ENCODE measurements around the gene PCED1B.
"Not testable (repeated sequence)": the region's sequence is repeated elsewhere in the genome, so short reads cannot be mapped to it uniquely, and the experiment has no call there.

Gene PCED1B

GRCh38 chr12:47117305-47117704 is 37.9 kb downstream of the PCED1B start:
- H3K4me3 ChIP-seq (ENCODE audit: low read depth, low read length): not testable (repeated sequence)

DNA sequence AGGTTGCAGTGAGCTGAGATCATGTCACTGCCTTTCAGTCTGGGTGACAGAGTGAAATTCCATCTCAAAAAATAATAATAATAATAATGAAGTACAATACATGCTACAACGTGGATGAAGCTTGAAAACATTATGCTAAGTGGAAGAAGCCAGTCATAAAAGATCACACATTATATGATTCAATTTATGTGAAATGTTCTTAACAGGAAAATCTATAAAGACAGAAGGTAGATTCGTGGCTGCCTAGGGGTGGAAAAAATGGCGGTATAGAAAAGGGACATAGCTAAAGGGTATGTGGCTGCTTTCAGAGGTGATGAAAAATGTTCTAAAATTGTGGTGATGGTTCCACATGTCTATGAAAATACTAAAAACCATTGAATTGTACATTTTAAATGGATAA is 41.3 kb downstream of the PCED1B start:
- H3K4me3 ChIP-seq (ENCODE audit: low read depth, low read length): no peak overlapping the region

- no peak overlapping the region for H3K4me3 ChIP-seq (ENCODE audit: low read depth, low read length)
Measured at GRCh38 chr12:47121146-47121545, 41.7 kb downstream of the PCED1B start.

- no peak overlapping the region for H3K4me3 ChIP-seq (ENCODE audit: low read depth, low read length)
Measured at GRCh38 chr12:47122602-47123001, 43.2 kb downstream of the PCED1B start.

GRCh38 chr12:47123730-47124129 is 44.3 kb downstream of the PCED1B start:
- H3K4me3 ChIP-seq (ENCODE audit: low read depth, low read length): no peak overlapping the region

DNA sequence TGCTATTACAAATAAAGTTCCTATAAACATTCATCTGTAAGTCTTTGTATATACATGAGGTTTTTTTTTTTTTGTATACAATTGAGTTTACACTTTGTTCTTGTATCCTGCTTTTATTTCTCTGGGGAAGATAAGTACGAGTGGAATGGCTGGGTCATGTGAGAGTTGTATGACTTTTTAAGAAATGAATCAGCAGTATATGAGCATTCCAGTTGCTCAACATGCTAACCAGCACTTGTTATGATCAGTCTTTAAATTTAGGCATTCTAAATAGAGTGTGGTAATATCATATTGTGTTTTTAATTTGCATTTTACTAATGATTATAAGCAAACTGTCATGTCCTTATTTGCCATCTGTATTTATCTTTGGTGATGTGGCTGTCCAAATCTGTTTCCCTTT is 45.0 kb downstream of the PCED1B start:
- no peak overlapping the region for H3K4me3 ChIP-seq (ENCODE audit: low read depth, low read length)

DNA sequence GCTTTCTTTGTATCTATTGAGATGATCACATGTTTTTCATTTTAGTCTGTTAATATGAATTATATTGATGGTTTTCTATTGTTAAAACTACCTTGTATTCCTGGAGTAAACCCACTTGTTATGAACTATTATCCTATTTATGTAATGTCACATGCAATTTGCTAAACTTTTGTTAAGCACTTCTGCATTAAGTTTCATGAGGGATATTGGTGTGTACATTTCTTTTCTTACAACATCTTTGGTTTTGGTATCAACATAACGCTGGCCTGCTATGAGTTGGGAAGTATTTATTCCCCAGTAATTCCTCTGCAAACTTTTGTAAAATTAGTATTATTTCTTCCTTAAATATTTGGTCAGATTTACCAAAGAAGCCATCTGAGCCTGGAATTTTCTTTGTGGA is 46.8 kb downstream of the PCED1B start:
- no peak overlapping the region for H3K4me3 ChIP-seq (ENCODE audit: low read depth, low read length)

- H3K4me3 ChIP-seq (ENCODE audit: low read depth, low read length): no peak overlapping the region
Measured at GRCh38 chr12:47131011-47131410, 51.6 kb downstream of the PCED1B start.

DNA sequence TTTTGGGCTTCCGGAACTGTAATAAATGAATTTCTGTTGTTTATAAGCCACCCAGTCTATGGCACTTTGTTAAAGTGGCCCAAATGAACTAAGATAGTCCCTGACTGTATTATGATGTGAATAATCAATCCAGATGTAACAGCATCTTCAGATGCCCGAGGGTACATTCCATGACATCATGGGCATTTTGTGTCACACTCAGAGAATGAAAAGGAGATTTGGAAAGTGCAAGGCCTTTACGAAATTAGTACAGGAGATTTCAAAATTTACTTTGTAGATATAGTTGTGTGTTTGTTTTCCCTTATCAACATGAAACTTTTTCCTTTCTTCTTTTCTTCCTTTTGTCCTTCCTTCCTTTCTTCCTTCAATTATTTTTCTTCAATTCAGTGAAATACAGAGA is 54.6 kb downstream of the PCED1B start:
- no peak overlapping the region for H3K4me3 ChIP-seq (ENCODE audit: low read depth, low read length)

DNA sequence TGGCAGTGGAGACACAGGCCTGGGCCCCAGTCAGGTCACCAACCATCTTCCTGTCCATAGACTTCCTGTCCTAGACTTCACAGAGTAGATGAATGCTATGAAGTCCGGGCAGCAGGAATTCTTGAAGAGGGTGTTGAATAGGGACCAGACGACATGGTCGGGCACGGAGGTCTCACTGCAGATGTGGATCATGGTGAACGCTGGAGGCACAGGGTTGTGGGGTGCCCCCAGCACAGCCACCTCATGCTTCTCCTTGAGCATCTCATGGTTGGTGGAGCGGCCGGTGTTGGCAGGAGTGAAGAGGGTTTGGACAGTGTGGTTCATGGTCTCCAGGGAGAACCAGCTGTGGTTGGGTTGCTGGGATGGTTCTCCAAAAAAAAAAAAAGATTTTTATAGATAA is 56.2 kb downstream of the PCED1B start:
- no peak overlapping the region for H3K4me3 ChIP-seq (ENCODE audit: low read depth, low read length)

- H3K4me3 ChIP-seq (ENCODE audit: low read depth, low read length): no peak overlapping the region
Measured at GRCh38 chr12:47139000-47139681, 59.7 kb downstream of the PCED1B start.

DNA sequence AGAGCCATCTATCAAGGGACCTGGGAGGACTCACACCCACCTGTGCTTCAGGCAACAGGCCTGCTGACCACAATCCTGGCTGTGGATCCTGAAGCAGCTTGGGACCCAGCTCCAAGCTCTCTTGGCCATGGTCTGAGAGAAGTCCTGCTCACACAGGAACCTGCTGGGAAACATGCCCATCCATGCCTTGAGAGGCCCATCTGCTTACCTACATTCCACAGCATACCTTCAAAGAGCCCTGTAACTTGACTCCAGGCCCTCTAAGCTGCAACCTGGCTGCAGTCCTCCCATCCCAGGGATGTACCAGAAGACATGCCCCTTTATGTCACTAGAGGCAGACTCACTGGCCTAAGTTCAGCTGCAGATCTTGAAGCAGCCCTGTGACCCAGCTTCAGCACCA is 62.0 kb downstream of the PCED1B start:
- no peak overlapping the region for H3K4me3 ChIP-seq (ENCODE audit: low read depth, low read length)

DNA sequence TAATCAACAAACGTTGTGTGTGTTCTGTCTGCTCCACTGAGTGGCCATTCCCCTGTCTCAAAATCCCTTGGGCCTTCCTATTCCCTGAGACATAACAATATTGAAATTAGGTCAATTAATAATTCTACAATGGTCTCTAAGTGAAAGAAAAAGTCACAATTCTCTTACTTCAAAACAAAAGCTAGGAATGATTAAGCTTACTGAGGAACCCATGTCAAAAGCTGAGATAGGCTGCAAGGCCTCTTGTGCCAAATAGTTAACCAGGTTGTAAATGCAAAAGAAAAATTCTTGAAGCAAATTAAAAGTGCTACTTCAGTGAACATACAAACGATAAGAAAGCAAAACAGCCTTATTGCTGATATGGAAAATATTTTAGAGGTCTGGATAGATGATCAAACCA is 65.3 kb downstream of the PCED1B start:
- no peak overlapping the region for H3K4me3 ChIP-seq (ENCODE audit: low read depth, low read length)

GRCh38 chr12:47145188-47145587 is 65.8 kb downstream of the PCED1B start:
- no peak overlapping the region for H3K4me3 ChIP-seq (ENCODE audit: low read depth, low read length)

DNA sequence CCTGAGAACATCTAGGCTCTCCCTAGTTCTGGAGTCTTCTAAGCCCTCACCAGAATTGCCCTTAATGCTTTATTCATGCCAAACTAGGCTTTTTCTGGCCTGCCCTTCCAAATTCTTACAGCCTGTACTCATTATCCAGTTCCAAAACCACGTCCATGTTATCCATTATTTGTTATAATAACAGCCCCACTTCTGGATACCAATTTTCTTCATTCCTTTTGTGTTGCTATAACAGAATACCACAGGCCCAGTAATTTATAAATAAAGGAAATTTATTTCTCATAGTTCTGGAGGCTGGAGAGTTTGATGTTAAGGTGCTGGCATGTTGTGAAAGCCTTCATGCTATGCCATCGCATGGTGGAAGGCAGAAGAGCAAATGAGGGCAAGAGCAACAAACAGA is 68.3 kb downstream of the PCED1B start:
- H3K4me3 ChIP-seq (ENCODE audit: low read depth, low read length): no peak overlapping the region

- no peak overlapping the region for H3K4me3 ChIP-seq (ENCODE audit: low read depth, low read length)
Measured at GRCh38 chr12:47149146-47149545, 69.7 kb downstream of the PCED1B start.

- H3K4me3 ChIP-seq (ENCODE audit: low read depth, low read length): no peak overlapping the region
Measured at GRCh38 chr12:47152095-47152494, 72.7 kb downstream of the PCED1B start.

DNA sequence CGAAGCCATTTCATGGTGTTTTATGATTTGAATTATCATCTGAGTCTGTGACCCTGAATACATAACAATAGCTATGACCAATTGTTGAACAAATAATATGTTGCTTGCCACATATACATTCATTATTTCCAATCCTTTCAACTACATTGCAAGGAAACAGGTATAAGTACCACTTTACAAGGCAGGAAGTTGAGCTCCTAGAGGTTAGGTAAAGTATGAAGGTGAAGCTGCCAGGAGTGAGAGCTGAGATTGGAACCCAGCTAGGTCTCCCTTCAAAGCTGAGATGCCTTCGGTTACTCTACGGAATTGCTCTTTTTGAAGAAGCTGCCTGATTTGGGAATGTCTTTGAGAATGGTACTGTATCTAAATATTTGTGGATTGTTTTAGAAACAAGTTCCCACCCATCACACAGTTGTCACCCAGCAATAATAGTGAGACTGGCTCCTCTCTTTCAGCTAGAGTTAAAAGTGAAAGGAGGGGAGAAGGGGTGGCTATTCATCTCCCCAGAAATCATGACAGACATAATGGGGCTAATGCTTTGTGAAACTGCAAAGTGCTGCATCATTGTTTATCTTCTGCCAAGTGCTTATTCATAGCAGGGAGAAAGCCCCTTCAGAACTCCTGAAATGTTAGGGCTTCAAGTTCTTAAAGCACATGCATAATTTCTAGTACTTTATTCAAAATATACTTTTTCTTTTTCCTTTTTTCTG is 76.2 kb downstream of the PCED1B start:
- H3K4me3 ChIP-seq (ENCODE audit: low read depth, low read length): no peak overlapping the region

DNA sequence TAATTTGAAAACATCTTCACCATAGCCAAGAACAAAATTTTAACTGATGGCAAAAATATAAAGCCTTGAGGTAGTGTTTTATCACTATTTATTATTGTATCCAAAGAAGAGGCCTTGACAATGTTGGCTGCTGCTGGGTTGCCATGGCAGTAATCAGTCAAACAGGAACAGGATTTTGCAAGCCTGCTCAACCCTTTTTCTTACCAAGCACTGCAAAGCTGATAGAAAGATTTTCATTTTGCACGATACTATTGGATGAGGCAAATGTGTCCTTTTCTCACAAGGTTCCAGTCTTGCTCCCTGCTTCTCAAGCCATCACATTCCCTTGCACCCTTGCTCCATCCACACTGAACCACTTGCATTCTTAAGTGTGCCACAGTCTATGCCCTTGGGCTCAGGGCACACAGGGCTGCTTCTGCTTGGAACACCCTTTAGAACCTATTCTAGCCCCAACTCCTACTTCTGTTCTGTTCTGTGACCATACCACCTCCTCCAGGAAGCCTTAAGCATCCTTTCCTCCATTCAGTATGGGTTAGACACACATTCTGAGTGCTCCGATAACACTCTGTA is 76.8 kb downstream of the PCED1B start:
- H3K4me3 ChIP-seq (ENCODE audit: low read depth, low read length): no peak overlapping the region

GRCh38 chr12:47158792-47159191 is 79.4 kb downstream of the PCED1B start:
- H3K4me3 ChIP-seq (ENCODE audit: low read depth, low read length): no peak overlapping the region

GRCh38 chr12:47159348-47159747 is 79.9 kb downstream of the PCED1B start:
- no peak overlapping the region for H3K4me3 ChIP-seq (ENCODE audit: low read depth, low read length)

All from iPS-11a (cell line).